Esophagus squamous epithelium (tissue), 4 donors: ENCODE results near the gene PRKAB1.
"Not testable (repeated sequence)": the region's sequence is repeated elsewhere in the genome, so short reads cannot be mapped to it uniquely, and the experiment has no call there.

Source experiments
- POLR2A ChIP-seq, 4 donors: fragments of 450-650 bp; IDR thresholded peaks; one replicate each; pipeline ENCODE4 v1.6.1; 2017; ENCODE audit warnings: antibody characterized with exemption in 4 of 4, mild to moderate bottlenecking in 4 of 4, moderate library complexity in 3 of 4
- TF ChIP-seq, protein P1 (sequence below), 6 experiments: fragments of 450-650 bp in 4 of 6; fragments of 200-600 bp in 2 of 6; sonication (generic) in 2 of 6; IDR thresholded peaks; one replicate each; pipeline ENCODE4 v1.5.1; 2016 to 2019; ENCODE audit warnings: antibody characterized with exemption in 6 of 6, mild to moderate bottlenecking in 4 of 6, moderate library complexity in 4 of 6

DNA sequence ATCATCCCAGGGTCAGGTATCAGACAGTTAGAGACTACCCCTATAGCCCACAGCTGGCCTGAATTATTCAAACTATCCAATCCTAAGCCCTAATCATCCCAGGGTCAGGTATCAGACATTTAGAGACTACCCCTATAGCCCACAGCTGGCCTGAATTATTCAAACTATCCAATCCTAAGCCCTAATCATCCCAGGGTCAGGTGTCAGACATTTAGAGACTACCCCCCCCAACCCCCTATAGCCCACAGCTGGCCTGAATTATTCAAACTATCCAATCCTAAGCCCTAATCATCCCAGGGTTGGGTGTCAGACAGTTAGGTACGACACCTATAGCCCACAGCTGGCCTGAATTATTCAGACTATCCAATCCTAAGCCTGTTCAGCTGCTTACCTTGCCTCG, 10.9 kb upstream of the PRKAB1 start:
- TF ChIP-seq, protein P1, sequence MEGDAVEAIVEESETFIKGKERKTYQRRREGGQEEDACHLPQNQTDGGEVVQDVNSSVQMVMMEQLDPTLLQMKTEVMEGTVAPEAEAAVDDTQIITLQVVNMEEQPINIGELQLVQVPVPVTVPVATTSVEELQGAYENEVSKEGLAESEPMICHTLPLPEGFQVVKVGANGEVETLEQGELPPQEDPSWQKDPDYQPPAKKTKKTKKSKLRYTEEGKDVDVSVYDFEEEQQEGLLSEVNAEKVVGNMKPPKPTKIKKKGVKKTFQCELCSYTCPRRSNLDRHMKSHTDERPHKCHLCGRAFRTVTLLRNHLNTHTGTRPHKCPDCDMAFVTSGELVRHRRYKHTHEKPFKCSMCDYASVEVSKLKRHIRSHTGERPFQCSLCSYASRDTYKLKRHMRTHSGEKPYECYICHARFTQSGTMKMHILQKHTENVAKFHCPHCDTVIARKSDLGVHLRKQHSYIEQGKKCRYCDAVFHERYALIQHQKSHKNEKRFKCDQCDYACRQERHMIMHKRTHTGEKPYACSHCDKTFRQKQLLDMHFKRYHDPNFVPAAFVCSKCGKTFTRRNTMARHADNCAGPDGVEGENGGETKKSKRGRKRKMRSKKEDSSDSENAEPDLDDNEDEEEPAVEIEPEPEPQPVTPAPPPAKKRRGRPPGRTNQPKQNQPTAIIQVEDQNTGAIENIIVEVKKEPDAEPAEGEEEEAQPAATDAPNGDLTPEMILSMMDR (IDR thresholded peaks at IDR 0.05) = not testable (repeated sequence)
- not testable (repeated sequence) for TF ChIP-seq POLR2A (IDR thresholded peaks at IDR 0.05)
